GM19035 (cell line): ENCODE data around the gene ADGRD2.

Experiments used
- ATAC-seq: cut with Tn5 transposase; IDR thresholded peaks from one replicate; pipeline ENCODE4 v1.9.1; 2021; ENCODE audit not compliant: unreplicated experiment

ADGRD2 gene

GRCh38 chr9:124456341-124457078, 6.3 kb downstream of the ADGRD2 start:
- no peak for ATAC-seq

DNA sequence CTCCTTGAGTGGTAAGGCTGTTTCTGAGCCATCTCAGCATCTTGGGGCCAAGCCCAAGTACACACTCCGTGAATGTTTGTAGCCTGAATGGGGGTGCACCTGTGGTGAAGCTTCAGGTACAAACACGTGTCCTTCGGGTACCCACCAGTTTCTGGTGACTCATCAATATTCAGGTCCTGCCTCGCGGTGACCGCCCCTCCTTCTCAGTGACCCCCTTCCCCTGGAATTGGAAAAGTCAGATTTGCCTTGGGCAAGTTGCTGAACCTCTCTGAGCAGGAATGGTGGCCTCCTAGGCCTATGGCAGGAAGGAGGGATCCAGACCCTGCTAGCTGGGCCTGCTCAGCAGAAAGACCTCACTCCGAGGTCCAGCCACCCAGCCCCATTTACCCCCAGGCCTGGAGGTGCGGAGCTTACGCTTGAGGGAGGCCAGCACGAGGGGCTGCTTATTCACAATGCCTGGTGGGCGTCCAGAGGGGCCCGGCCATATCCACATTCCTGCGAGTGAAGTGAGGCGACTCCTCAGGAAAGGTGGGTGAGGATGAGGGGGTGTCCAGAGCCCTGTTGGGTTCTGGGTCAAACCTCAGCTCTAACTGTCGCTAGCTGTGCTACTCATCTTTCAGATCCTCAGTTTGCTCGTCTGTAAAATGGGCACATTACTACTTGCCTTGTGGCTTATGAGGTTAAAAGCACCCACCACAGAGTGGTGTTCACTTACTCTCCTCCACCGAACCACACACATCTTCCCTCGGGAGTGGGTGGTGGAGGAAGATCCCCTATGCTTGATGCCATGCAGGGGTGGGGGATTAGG, 7.0 kb downstream of the ADGRD2 start:
- no peak for ATAC-seq

DNA sequence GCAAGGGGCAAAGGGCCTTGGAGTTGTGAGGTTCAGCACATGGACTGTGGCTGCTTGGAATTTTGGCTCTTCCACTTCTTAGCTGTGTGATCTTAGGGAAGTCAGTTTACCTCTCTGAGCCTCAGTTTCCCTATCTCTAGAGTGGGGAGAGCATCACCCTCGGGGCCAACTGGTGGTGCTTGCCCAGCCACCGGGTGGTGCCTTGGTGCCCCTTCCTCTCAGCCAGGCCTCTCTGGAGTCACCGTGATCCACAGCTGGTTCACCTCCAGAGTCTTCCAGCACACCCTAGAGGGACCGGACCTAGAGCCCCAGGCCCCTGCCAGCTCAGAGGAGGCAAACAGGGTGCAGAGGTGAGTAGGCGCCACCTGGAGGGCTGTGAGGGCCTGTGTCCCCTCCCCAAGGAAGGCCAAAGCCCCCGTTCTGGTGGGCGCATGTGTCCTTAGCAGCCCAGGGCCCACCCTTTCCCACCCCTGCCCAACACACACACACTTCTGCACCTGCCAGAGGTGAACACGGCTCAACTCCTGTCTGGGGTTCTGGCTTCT, 7.7 kb downstream of the ADGRD2 start:
- ATAC-seq = no peak

DNA sequence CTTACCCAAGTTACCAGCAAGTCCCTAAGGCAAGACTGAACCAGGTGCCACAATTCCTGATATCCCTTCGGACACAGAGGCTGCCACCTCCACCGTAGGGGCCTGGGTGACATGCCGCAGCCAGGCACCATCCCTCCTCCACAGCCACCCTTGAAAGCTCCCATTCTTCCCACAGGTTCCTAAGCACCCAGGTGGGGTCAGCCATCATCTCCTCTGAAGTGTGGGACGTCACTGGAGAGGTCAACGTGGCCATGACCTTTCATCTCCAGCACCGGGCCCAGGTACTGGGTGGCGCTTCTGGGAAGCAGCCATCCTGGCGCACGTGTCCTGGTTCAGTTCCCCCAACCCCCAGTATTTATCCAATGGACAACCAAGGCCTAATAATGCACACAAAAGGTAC, 8.2 kb downstream of the ADGRD2 start:
- no peak for ATAC-seq

GRCh38 chr9:124462739-124463138, 12.5 kb downstream of the ADGRD2 start:
- ATAC-seq = no peak

DNA sequence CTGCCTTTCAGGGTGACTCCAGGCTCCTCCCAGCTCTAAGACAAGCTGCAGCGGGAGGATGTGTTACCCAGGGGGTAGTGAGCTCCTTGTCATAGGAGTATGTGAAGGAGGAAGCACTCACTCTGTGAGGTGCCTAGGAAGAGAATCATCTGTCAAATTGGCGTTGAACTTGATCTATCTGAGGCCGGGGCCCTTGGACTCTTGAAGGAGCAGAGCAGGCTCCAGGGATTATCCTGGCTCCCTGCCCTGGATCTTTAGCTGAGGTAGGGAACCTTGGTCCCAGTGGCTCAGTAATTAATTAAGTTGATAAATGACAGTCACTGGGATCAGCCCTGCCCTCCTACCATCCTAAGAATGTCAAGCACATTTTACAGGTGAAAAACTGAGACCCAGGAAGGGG, 15.5 kb downstream of the ADGRD2 start:
- no peak for ATAC-seq

- no peak for ATAC-seq
These were observed 17.3 kb downstream of the ADGRD2 start for GRCh38 chr9:124467410-124468060.

GRCh38 chr9:124468061-124468740, 17.9 kb downstream of the ADGRD2 start:
- ATAC-seq = no peak

DNA sequence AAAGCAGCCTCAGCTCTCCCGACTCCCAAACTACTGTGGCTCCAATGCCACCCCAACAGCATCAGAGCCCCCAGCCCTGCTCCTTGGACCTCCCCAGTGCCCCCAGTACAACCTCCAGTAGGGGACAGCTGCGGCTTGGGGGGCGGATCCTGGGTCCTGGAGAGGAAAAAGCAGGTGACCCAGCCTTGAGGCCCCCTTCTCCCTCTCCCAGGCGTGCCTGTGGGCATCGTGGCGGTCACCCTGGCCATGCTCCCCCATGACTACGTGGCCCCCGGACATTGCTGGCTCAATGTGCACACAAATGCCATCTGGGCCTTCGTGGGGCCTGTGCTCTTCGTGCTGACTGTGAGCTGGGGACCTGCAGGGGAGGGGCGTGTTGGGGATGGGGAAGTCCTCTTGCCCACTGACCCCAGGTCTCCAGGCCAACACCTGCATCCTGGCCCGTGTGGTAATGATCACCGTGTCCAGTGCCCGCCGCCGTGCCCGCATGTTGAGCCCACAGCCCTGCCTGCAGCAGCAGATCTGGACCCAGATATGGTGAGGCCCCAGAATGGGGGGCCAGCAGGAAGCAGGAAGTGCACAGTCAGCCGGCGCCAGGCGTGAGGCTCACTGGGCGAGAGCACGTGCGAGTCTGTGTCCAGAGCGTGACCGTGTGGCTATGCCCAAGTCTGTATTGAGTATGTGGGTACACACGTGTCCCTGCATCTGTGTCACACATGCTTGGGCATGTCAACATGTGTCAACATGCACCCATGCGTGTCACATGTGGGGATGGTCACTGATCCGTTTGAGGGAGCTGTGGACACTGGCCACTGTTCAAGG, 19.0 kb downstream of the ADGRD2 start:
- no peak for ATAC-seq

- ATAC-seq = no peak
These were observed 20.1 kb downstream of the ADGRD2 start for GRCh38 chr9:124470306-124470705.

GRCh38 chr9:124470726-124471125, 20.5 kb downstream of the ADGRD2 start:
- ATAC-seq = no peak

DNA sequence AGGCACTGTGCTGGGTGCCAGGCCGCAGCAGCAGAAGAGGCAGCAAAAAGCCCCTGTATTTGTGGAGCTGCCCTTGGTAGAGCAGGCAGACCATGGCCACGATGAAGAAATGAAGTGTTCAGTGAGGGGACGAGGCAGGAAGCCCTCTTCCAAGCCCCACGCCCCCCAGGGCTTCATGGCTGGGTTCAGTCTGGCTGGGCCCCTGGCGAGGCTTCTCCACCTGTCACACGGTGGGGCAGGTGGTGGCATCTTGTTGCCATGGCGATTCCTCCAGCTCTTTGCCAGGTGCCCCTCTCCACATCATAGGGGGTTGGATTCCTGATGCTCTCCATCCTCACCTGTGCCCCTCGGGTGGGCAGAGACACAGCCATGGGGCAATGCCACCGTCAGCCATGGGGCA, 21.5 kb downstream of the ADGRD2 start:
- ATAC-seq = no peak

GRCh38 chr9:124472770-124473169, 22.5 kb downstream of the ADGRD2 start:
- ATAC-seq = no peak

DNA sequence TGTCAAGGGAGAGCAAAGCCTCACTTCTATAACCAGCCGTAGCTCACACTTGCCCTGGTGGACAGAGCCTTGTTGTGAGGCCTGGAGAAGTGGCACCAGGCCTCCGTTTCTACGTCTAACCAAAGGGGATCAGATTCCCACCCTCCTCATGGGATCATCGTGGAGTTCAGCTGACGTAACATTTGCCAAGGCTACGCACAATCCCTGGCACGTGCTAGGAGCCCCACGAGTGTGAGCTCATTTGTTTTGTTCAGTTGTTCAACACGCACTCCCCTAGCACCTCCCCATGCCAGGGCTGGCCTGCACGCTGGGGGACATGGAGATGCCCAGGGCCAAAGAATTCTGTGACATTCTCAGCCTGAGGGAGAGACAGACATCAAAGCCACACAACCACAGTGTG, 23.1 kb downstream of the ADGRD2 start:
- no peak for ATAC-seq

DNA sequence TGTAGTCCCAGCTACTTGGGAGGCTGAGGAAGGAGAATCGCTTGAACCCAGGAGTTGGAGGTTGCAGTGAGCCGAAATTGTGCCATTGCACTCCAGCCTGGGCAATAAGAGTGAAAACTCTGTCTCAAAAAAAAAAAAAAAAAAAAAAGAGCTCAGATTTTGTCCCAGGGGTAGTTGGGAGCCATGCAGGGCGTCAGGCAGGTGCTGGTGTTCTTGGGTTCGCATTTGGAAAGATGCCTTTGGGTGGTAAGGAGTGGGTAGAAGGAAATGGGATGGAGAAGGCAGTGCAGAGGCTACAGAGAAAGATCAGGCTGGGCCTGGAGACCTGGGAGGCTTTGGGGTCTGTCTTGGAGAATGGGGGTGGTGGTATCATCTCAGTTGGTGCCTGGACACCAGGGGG, 23.9 kb downstream of the ADGRD2 start:
- ATAC-seq = no peak

DNA sequence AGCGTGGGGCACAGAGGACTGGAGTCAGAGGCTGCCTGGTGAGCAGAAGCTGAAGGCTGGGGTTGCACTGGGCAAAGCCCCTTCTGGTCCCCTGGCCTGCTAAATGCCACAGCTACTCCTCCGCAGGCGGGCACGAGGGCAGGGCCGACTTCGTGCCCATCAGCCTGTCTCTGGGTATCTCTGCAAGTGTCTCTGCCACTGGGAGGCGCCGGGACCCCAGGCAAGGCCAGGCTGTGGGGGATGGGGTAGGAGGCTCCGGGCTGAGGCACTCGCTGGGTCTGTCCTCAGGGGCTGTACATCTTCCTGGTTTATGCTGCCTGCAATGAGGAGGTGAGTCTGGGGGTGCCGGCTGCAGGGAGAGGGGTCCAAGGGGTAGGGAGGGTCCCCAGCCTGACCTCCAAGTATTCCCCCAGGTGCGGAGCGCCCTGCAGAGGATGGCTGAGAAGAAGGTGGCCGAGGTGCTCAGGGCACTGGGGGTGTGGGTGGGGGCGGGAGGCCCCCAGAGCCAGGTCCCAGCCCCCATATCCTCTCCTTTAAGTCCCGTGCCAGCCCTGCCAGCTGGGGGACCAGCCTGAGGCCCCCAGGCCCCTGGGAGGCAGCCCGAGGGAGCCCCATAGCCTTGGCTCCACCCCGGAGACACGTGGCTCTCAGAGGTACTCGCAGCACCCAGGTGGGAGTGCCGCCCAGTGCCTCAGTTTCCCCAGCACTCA, 25.1 kb downstream of the ADGRD2 start:
- ATAC-seq = no peak

- ATAC-seq = no peak
These were observed 25.8 kb downstream of the ADGRD2 start for GRCh38 chr9:124475868-124476690.

DNA sequence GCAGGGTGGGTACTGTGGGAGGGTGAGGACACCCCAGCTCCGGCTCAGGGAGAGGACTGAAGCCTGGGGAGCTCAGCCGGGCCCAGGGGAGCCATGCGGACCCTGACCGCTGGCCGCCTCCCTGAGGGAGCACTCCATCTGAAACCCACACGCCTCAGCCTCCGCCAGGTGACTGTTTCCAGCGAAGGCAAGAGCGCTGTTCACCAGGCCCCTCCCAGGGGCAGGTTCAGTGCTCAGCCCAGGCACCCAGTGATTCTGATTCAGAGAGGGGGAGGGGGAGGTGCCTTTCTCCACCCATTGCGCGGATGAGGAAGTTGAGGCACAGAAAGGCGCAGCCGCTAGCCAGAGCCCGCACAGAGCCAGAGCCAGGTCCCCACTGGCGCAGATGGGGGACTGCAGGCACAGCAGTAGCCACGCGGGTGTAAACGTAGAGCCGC, 27.0 kb downstream of the ADGRD2 start:
- ATAC-seq = no peak
